ENCODE measurements around the gene IGFN1.

DNA sequence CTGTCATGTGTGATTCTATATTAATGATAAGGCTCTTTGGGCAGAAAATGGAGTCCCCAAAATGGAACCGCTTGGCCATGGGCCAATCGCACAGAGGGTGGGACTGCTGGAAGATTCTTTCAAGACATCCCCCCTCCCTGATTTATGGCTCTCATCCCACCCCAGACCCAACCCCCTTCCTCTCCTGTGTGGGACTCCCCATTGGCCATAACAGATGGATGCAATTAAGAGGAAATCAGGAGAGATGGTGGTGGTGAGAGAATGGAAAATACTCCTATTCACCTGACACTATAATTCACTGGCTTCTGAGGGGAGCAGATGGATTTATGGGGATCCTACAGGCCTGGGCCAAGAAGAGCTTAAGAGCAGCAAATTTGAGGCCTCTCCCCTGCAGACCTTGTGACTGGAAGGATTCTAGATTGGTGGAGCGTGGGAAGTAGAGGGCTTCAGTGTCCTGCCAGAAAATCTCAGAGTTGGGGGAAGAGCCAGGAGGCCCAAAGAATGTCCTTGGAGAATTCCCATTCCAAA lies 1.7 kb downstream of the IGFN1 start:
- TF ChIP-seq, protein P1, sequence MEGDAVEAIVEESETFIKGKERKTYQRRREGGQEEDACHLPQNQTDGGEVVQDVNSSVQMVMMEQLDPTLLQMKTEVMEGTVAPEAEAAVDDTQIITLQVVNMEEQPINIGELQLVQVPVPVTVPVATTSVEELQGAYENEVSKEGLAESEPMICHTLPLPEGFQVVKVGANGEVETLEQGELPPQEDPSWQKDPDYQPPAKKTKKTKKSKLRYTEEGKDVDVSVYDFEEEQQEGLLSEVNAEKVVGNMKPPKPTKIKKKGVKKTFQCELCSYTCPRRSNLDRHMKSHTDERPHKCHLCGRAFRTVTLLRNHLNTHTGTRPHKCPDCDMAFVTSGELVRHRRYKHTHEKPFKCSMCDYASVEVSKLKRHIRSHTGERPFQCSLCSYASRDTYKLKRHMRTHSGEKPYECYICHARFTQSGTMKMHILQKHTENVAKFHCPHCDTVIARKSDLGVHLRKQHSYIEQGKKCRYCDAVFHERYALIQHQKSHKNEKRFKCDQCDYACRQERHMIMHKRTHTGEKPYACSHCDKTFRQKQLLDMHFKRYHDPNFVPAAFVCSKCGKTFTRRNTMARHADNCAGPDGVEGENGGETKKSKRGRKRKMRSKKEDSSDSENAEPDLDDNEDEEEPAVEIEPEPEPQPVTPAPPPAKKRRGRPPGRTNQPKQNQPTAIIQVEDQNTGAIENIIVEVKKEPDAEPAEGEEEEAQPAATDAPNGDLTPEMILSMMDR (IDR thresholded peaks at IDR 0.05): no peak
- TF ChIP-seq ZFX (IDR thresholded peaks at IDR 0.05; ENCODE audit: borderline replicate concordance): no peak

Measured in 22Rv1 (cell line).